ENCODE data around the gene FNTB. TPM values are rescaled to one million over a fixed set of nuclear protein-coding genes. Genes with fewer than 3 reads are reported as not detected.

FNTB gene
- total and polyA plus RNA-seq, 9 of the 15 experiments (the other 6 are each of a cell fraction or from before 2014, with no cell fraction given), result 6.9 to 23.2 (median 12.2) TPM

DNA sequence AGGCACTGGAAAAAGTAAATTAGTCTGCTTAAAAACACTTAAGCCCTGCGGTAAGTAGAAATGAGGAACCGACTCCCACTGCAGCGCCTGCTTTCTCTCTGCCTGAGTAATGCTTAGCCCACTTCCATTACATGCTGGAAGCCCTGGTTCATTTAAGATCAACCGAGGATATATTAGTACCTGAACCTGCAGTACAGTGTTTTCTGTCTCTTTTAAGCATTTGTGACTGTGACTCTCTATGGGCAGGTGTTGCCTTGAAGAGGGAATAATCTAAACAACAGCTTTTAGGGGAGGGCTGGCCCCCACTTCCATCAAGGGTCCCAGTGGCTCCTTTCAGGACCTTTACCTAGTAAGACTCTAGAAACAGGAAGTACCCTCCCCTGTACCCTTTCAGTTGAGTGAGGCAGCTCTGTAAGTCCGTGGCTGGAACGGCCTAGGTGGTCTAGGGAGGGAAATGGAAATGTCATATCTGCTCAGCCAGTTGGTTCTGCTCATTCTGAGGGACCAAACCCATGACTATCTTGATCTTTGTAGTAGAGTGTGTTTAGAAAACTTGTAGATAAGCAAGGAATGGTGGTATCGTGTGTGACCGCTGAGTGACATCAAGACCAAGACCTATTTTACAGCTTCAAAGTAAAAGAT is 56.2 kb downstream of the FNTB start (continued):
- TF ChIP-seq, protein P1, sequence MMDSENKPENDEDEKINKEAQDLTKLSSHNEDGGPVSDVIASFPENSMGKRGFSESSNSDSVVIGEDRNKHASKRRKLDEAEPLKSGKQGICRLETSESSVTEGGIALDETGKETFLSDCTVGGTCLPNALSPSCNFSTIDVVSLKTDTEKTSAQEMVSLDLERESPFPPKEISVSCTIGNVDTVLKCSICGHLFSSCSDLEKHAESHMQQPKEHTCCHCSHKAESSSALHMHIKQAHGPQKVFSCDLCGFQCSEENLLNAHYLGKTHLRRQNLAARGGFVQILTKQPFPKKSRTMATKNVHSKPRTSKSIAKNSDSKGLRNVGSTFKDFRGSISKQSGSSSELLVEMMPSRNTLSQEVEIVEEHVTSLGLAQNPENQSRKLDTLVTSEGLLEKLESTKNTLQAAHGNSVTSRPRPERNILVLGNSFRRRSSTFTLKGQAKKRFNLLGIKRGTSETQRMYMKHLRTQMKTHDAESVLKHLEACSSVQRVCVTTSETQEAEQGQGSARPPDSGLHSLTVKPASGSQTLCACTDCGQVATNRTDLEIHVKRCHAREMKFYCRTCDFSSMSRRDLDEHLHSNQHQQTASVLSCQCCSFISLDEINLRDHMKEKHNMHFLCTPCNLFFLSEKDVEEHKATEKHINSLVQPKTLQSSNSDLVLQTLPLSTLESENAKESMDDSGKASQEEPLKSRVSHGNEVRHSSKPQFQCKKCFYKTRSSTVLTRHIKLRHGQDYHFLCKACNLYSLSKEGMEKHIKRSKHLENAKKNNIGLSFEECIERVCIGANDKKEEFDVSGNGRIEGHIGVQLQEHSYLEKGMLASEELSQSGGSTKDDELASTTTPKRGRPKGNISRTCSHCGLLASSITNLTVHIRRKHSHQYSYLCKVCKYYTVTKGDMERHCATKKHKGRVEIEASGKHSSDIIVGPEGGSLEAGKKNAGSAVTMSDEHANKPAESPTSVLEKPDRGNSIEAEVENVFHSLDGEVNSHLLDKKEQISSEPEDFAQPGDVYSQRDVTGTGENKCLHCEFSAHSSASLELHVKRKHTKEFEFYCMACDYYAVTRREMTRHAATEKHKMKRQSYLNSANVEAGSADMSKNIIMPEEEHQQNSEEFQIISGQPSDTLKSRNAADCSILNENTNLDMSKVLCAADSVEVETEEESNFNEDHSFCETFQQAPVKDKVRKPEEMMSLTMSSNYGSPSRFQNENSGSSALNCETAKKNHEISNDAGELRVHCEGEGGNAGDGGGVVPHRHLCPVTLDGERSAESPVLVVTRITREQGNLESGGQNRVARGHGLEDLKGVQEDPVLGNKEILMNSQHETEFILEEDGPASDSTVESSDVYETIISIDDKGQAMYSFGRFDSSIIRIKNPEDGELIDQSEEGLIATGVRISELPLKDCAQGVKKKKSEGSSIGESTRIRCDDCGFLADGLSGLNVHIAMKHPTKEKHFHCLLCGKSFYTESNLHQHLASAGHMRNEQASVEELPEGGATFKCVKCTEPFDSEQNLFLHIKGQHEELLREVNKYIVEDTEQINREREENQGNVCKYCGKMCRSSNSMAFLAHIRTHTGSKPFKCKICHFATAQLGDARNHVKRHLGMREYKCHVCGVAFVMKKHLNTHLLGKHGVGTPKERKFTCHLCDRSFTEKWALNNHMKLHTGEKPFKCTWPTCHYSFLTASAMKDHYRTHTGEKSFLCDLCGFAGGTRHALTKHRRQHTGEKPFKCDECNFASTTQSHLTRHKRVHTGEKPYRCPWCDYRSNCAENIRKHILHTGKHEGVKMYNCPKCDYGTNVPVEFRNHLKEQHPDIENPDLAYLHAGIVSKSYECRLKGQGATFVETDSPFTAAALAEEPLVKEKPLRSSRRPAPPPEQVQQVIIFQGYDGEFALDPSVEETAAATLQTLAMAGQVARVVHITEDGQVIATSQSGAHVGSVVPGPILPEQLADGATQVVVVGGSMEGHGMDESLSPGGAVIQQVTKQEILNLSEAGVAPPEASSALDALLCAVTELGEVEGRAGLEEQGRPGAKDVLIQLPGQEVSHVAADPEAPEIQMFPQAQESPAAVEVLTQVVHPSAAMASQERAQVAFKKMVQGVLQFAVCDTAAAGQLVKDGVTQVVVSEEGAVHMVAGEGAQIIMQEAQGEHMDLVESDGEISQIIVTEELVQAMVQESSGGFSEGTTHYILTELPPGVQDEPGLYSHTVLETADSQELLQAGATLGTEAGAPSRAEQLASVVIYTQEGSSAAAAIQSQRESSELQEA (IDR thresholded peaks at IDR 0.05; ENCODE audit: low read depth), result no peak
- TF ChIP-seq SRSF7 (optimal IDR thresholded peaks at IDR 0.05; ENCODE audit: low read depth, low read length) (no peak), ZNF184 (CRISPR knock-in tag; IDR thresholded peaks at IDR 0.05) (no peak), STAT5B (CRISPR knock-in tag; IDR thresholded peaks at IDR 0.05) (no peak), MEF2A (IDR thresholded peaks at IDR 0.05; ENCODE audit: control insufficient read depth, low read depth, low read length) (no peak), POLR2A (conservative IDR thresholded peaks at IDR 0.05) (no peak), ZNF282 (CRISPR knock-in tag; IDR thresholded peaks at IDR 0.05) (no peak), HSF4 (CRISPR knock-in tag; IDR thresholded peaks at IDR 0.05; ENCODE audit: borderline replicate concordance) (no peak), RBM39 (optimal IDR thresholded peaks at IDR 0.05; ENCODE audit: low read depth, low read length) (no peak), MYBL2 (IDR thresholded peaks at IDR 0.05; ENCODE audit: low read depth) (no peak), MYBL2 (CRISPR knock-in tag; IDR thresholded peaks at IDR 0.05; ENCODE audit: borderline replicate concordance) (no peak), SRF (CRISPR knock-in tag; IDR thresholded peaks at IDR 0.05) (no peak), ZNF695 (CRISPR knock-in tag; IDR thresholded peaks at IDR 0.05) (no peak)
- TF ChIP-seq, protein P2, sequence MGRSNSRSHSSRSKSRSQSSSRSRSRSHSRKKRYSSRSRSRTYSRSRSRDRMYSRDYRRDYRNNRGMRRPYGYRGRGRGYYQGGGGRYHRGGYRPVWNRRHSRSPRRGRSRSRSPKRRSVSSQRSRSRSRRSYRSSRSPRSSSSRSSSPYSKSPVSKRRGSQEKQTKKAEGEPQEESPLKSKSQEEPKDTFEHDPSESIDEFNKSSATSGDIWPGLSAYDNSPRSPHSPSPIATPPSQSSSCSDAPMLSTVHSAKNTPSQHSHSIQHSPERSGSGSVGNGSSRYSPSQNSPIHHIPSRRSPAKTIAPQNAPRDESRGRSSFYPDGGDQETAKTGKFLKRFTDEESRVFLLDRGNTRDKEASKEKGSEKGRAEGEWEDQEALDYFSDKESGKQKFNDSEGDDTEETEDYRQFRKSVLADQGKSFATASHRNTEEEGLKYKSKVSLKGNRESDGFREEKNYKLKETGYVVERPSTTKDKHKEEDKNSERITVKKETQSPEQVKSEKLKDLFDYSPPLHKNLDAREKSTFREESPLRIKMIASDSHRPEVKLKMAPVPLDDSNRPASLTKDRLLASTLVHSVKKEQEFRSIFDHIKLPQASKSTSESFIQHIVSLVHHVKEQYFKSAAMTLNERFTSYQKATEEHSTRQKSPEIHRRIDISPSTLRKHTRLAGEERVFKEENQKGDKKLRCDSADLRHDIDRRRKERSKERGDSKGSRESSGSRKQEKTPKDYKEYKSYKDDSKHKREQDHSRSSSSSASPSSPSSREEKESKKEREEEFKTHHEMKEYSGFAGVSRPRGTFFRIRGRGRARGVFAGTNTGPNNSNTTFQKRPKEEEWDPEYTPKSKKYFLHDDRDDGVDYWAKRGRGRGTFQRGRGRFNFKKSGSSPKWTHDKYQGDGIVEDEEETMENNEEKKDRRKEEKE (IDR thresholded peaks at IDR 0.05; ENCODE audit: borderline replicate concordance in 1 of 2, control insufficient read depth in 1 of 2, low read depth in 2 of 2, low read length in 1 of 2), result no peak
- TF ChIP-seq, protein P3, sequence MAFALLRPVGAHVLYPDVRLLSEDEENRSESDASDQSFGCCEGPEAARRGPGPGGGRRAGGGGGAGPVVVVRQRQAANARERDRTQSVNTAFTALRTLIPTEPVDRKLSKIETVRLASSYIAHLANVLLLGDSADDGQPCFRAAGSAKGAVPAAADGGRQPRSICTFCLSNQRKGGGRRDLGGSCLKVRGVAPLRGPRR (CRISPR knock-in tag; IDR thresholded peaks at IDR 0.05), result no peak

Data from K562 (cell line).